Pancreas (tissue), 10 donors: ENCODE results near the gene TRERF1. TPM values are rescaled to one million over a fixed set of nuclear protein-coding genes. Genes with fewer than 3 reads are reported as not detected.

Experiments used
- ATAC-seq, 4 donors: fragments of 200-7000 bp; cut with Tn5 transposase; one replicate each; pipeline versions ENCODE4 v1.8.0 to v1.9.1; 2020; ENCODE audit warnings: mild to moderate bottlenecking in 4 of 4, moderate library complexity in 4 of 4
- DNase-seq, 6 donors: peaks; one replicate each; pipeline ENCODE4 v3.0.0-alpha.2; 2020
- FAIRE-seq: peaks from 2 replicates; lab custom pipeline; 2012; peaks lifted over from hg19 to GRCh38; lab: Jason Lieb, UNC
- H3K27ac ChIP-seq, 4 donors: fragments of 200-600 bp; sonication (generic); 1 replicate in 3 of 4; 2 replicates in 1 of 4; pipeline versions ENCODE4 v1.5.0 to v1.8.0; 2020
- H3K27me3 ChIP-seq, 4 donors: fragments of 200-600 bp; one replicate each; pipeline ENCODE4 v1.8.0; 2021
- H3K36me3 ChIP-seq, 3 donors: fragments of 200-600 bp; sonication (generic) in 1 of 3; one replicate each; pipeline versions ENCODE4 v1.5.0 to v1.8.0; 2020 to 2021
- H3K4me1 ChIP-seq, 3 donors: fragments of 200-600 bp; one replicate each; pipeline ENCODE4 v1.8.0; 2021
- H3K4me3 ChIP-seq, 4 donors: fragments of 200-600 bp; sonication (generic) in 2 of 4; one replicate each; pipeline versions ENCODE4 v1.5.0 to v1.8.0; 2020 to 2021
- H3K9me3 ChIP-seq, 4 donors: fragments of 200-600 bp; one replicate each; pipeline ENCODE4 v1.8.0; 2021
- CTCF ChIP-seq, 4 donors: fragments of 200-600 bp; sonication (generic) in 3 of 4; IDR thresholded peaks; one replicate each; pipeline versions ENCODE4 v1.5.0 to v1.8.0; 2021; ENCODE audit warnings: antibody characterized with exemption in 4 of 4
- WGBS, 2 donors: extraction: QIAGEN DNeasy Blood & Tissue Kit; methylation state at CpG; one replicate each; pipeline ENCODE4 v1.1.7; 2013; 5-methylcytosine and 5-hydroxymethylcytosine counted together
- intact Hi-C, 3 donors: fragments of 100-400 bp; cut with DNase I; formaldehyde crosslinking; loops; one replicate each; pipeline versions ENCODE4 v1.11.1 to v1.14.2; 2022
- polyA plus RNA-seq, 2 donors: library from polyadenylated mRNA; stranded (reverse); fragments of 200-250 nt; gene quantifications; one replicate each; pipeline ENCODE4 v1.2.3, GENCODE V29; 2013
- total RNA-seq, 6 donors: library from RNA; stranded (reverse); fragmentation: NEBNext Ultra II Directional in 4 of 6; extraction: Animal tissue kit (Norgen Biotek cat#: 25700) in 4 of 6; gene quantifications; one replicate each; pipeline versions ENCODE4 v1.2.1 to v1.2.4, GENCODE V29; 2021 to 2023
- donor health status: healthy with polysubstance abuse.
- donor health status: DM: no; HTN: no; CAD: no; lungs with moderate emphysema.
- donor health status: DM: no; HTN: no; CAD: no.
- donor health status: control.
- donor health status: control.
- donor health status: Bipolar disorder and iron deficiency.
- donor health status: DM: yes; HTN: yes; CAD: no.
- donor health status: DM: no; HTN: no; CAD: no.
- donor health status: DM: no; HTN: no; CAD: no.
- donor health status: DM: yes; HTN: yes; CAD: no.

Gene TRERF1
- total and polyA plus RNA-seq, 8 donors = 0.94 to 2.5 (median 1.5) TPM

GRCh38 chr6:42268016-42268834 is 183.5 kb downstream of the TRERF1 start:
- no peaks in the 10 kb centered on the region for H3K4me1 ChIP-seq
- H3K4me3 ChIP-seq = no peak overlapping the region
- H3K9me3 ChIP-seq = no peaks in the 10 kb centered on the region
- FAIRE-seq = no peak
- ATAC-seq = no peak
- intact Hi-C loops = loop anchor here in 1 of 3 donors (10.0 kb wide), 1 partner anchor 267 kb away; no protein-coding TSS in a partner anchor
- DNase-seq = no peak
- H3K27ac ChIP-seq = no peak overlapping the region
- TF ChIP-seq CTCF (IDR thresholded peaks at IDR 0.05) = no peak
- WGBS, 2 donors = 90 to 97% methylated on average over 14 of the region's 14 CpGs
- no peaks in the 10 kb centered on the region for H3K36me3 ChIP-seq
- H3K27me3 ChIP-seq = no peaks in the 10 kb centered on the region

- Histone ChIP-seq H3K27ac (no peak overlapping the region), H3K36me3 (no peaks in the 10 kb centered on the region), H3K9me3 (no peaks in the 10 kb centered on the region), H3K4me3 (no peak overlapping the region), H3K27me3 (no peaks in the 10 kb centered on the region), H3K4me1 (no peaks in the 10 kb centered on the region)
- intact Hi-C loops = loop anchor here in 1 of 3 donors (10.0 kb wide), 1 partner anchor 268 kb away; no protein-coding TSS in a partner anchor
- WGBS, 2 donors = 40 to 43% methylated on average over 1 of the region's 1 CpG
- no peak for ATAC-seq
- no peak for TF ChIP-seq CTCF (IDR thresholded peaks at IDR 0.05)
- no peak for FAIRE-seq
- no peak for DNase-seq
These were observed 185.2 kb downstream of the TRERF1 start for GRCh38 chr6:42266538-42266937.

DNA sequence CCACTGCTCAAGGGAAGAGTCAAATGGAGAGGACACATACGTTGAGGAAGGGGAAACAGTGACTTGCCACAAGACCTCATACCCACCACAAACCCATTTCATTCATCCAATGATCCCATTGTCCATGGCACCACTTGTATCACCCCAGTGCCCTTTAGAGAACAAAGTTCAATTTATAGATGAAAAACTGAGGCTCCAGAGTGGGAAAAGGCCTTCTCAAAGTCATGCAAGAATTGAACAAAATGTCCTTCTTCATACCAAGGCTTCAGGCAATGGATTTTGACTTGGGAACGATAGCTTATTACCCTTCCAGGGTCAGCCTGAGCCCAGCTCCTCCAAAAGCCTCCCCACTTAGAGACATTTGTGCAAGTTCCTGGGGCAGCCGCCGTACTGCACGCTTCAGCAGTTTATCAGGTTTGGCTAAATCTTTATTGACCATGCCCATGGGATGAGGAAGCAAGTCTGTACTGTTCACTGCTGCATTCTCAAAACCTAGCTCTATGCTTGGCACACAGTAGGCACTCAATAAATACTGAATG is 186.8 kb downstream of the TRERF1 start:
- Histone ChIP-seq H3K27ac (no peak overlapping the region), H3K9me3 (no peaks in the 10 kb centered on the region), H3K4me3 (no peak overlapping the region), H3K27me3 (no peaks in the 10 kb centered on the region), H3K36me3 (no peaks in the 10 kb centered on the region), H3K4me1 (no peaks in the 10 kb centered on the region)
- WGBS, 2 donors = 87 to 96% methylated on average over 5 of the region's 5 CpGs
- ATAC-seq (no peak), FAIRE-seq (no peak), DNase-seq (no peak)
- intact Hi-C loops = loop anchor here in 1 of 3 donors (10.0 kb wide), 1 partner anchor 270 kb away; no protein-coding TSS in a partner anchor
- TF ChIP-seq CTCF (IDR thresholded peaks at IDR 0.05) = no peak

DNA sequence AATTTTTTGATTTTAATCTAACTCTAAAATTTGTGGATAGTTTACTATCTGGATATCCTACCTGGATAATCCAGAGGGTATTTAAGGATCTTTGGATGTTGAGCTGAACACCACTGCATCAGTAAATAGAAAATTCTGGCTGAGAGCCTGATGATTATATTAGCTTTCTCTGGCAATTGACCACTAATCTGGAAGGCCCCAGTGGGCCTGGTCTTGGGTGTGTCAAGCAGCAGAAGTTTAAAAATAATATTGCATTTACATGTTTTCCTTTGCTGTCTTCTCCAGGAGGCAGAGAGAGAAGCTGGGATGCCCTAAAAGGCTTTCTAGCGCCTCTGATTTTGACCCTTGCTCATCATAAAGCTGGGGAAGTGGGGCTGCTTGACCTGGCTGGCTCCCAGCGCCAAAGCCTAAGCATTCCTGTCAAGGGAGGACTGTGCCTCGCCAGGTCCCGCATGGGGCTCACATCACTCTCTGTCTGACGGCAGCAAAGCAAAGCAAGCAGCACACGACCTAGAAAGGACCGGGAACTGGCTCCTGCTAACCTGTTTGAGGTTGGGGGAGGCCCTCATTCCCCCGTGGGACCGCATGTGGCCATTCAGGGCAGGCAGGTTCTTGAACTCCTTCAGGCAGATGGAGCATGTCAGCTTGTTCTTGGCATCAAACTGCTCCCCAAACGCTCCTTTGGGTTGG is 187.4 kb downstream of the TRERF1 start:
- Histone ChIP-seq H3K27ac (no peak overlapping the region), H3K4me3 (no peak overlapping the region), H3K4me1 (no peaks in the 10 kb centered on the region), H3K27me3 (no peaks in the 10 kb centered on the region), H3K9me3 (no peaks in the 10 kb centered on the region), H3K36me3 (no peaks in the 10 kb centered on the region)
- WGBS, 2 donors = 82 to 86% methylated on average over 10 of the region's 10 CpGs
- DNase-seq (no peak), ATAC-seq (no peak), FAIRE-seq (no peak)
- intact Hi-C loops = loop anchor here in 1 of 3 donors (10.0 kb wide), 1 partner anchor 270 kb away; no protein-coding TSS in a partner anchor
- no peak for TF ChIP-seq CTCF (IDR thresholded peaks at IDR 0.05)
